CD4-positive, alpha-beta memory T cell (primary cell): ENCODE results near the gene RAB11FIP3. TPM values are rescaled to one million over a fixed set of nuclear protein-coding genes. Genes with fewer than 3 reads are reported as not detected.

ENCODE experiments used
- CTCF ChIA-PET: fragments of 350-600 bp; sonication (Branson Sonifier 250); formaldehyde crosslinking; loops from one replicate; lab custom pipeline; 2021; ENCODE audit warnings: inconsistent platforms; ENCODE audit not compliant: partially characterized antibody; lab: Charles Lee
- POLR2A ChIA-PET: fragments of 350-600 bp; sonication (Branson Sonifier 250); formaldehyde crosslinking; loops from one replicate; lab custom pipeline; 2021; ENCODE audit not compliant: partially characterized antibody; lab: Charles Lee
- DNase-seq, 5 donors: peaks; one replicate each; pipeline versions ENCODE4 v3.0.0 to v3.0.0-alpha.2; 2020 to 2022; ENCODE audit warnings: mixed read lengths in 1 of 5
- H3K27ac ChIP-seq: one replicate; pipeline ENCODE4 v1.7.0; 2013; ENCODE audit warnings: low read depth, low read length
- H3K27me3 ChIP-seq: 2 replicates; pipeline ENCODE4 v1.7.0; 2013; ENCODE audit warnings: mild to moderate bottlenecking, low read length, moderate library complexity; ENCODE audit not compliant: insufficient read depth
- H3K36me3 ChIP-seq: 2 replicates; pipeline ENCODE4 v1.7.0; 2013; ENCODE audit warnings: mild to moderate bottlenecking, low read length, moderate library complexity; ENCODE audit not compliant: insufficient read depth
- H3K4me1 ChIP-seq: 2 replicates; pipeline ENCODE4 v1.7.0; 2013; ENCODE audit warnings: mild to moderate bottlenecking, low read length, moderate library complexity; ENCODE audit not compliant: insufficient read depth
- H3K4me3 ChIP-seq, 2 donors: one replicate each; pipeline ENCODE4 v1.7.0; 2013; ENCODE audit warnings: low read length in 2 of 2, mild to moderate bottlenecking in 1 of 2
- H3K9me3 ChIP-seq, 2 donors: one replicate each; pipeline ENCODE4 v1.7.0; 2013; ENCODE audit warnings: low read length in 2 of 2, control low read depth in 1 of 2; ENCODE audit not compliant: control insufficient read depth in 1 of 2
- H3K27ac Mint-ChIP-seq, 7 donors: one replicate each; pipeline ENCODE4 v1.8.0; 2020 to 2021; ENCODE audit warnings: mixed read lengths in 7 of 7, mild to moderate bottlenecking in 6 of 7, inconsistent platforms in 3 of 7, moderate library complexity in 3 of 7
- H3K27me3 Mint-ChIP-seq, 2 donors: one replicate each; pipeline ENCODE4 v1.8.0; 2020 to 2021; ENCODE audit warnings: mixed read lengths in 2 of 2
- H3K36me3 Mint-ChIP-seq, 2 donors: one replicate each; pipeline ENCODE4 v1.8.0; 2020 to 2021; ENCODE audit warnings: mixed read lengths in 2 of 2, inconsistent platforms in 1 of 2, mild to moderate bottlenecking in 1 of 2
- H3K4me1 Mint-ChIP-seq, 4 donors: one replicate each; pipeline ENCODE4 v1.8.0; 2020 to 2021; ENCODE audit warnings: mixed read lengths in 4 of 4, mild to moderate bottlenecking in 1 of 4
- H3K4me3 Mint-ChIP-seq, 8 donors: one replicate each; pipeline ENCODE4 v1.8.0; 2020 to 2021; ENCODE audit warnings: mixed read lengths in 8 of 8, mild to moderate bottlenecking in 7 of 8, moderate library complexity in 6 of 8, inconsistent platforms in 3 of 8
- H3K9me3 Mint-ChIP-seq, 8 donors: one replicate each; pipeline ENCODE4 v1.8.0; 2020 to 2021; ENCODE audit warnings: mixed read lengths in 8 of 8, mild to moderate bottlenecking in 5 of 8, inconsistent platforms in 3 of 8, moderate library complexity in 1 of 8
- intact Hi-C: fragments of 100-400 bp; cut with micrococcal nuclease; formaldehyde crosslinking; loops from one replicate; pipeline ENCODE4 v1.15.1; 2023
- polyA plus RNA-seq, 2 donors: library from polyadenylated mRNA; unstranded; fragments of 300-500 nt; fragmentation: Illumina TruSeq; gene quantifications; one replicate each; pipeline ENCODE4 v1.2.3, GENCODE V29; 2021
- total RNA-seq, 2 experiments: library from RNA; stranded (reverse); gene quantifications; one replicate each; pipeline ENCODE4 v1.2.3, GENCODE V29; 2021

The RAB11FIP3 gene
- total and polyA plus RNA-seq, 4 experiments from 2014 or later = 0.15 to 42.6 (median 23.2) TPM

GRCh38 chr16:559411-560203, 134.2 kb downstream of the RAB11FIP3 start:
- intact Hi-C loops = no loop called here
- ChIA-PET CTCF (no interaction called here), POLR2A (no interaction called here)
- no peak overlapping the region for H3K27ac ChIP-seq
- Mint-ChIP-seq H3K9me3 (no peaks in the 10 kb centered on the region), H3K27ac (no peak overlapping the region), H3K27me3 (peaks cover 0 to 7% of the 10 kb centered on the region in 2 donors), H3K4me3 (no peak overlapping the region), H3K36me3 (no peaks in the 10 kb centered on the region), H3K4me1 (peaks cover 0 to 2% (median 0%) of the 10 kb centered on the region in 4 donors)
- no peak overlapping the region for H3K4me3 ChIP-seq
- H3K27me3 ChIP-seq = peaks cover 3% of the 10 kb centered on the region
- no peaks in the 10 kb centered on the region for H3K9me3 ChIP-seq
- no peaks in the 10 kb centered on the region for H3K36me3 ChIP-seq
- H3K4me1 ChIP-seq = no peaks in the 10 kb centered on the region
- no peak for DNase-seq

GRCh38 chr16:560204-560700, 134.8 kb downstream of the RAB11FIP3 start, which contains the start of gene PRR35:
Gene PRR35, plus strand, starts transcription at chr16:560394. Its CDS starts 2,901 bp downstream, at chr16:563295.
- ChIA-PET POLR2A (no interaction called here), CTCF (no interaction called here)
- H3K4me3 ChIP-seq = no peak within 1 kb of the TSS
- H3K9me3 Mint-ChIP-seq = no peaks in the 10 kb centered on the region
- H3K36me3 ChIP-seq = no peaks in the 10 kb centered on the region
- intact Hi-C loops = no loop called here
- no peaks in the 10 kb centered on the region for H3K36me3 Mint-ChIP-seq
- no peaks in the 10 kb centered on the region for H3K4me1 ChIP-seq
- H3K27ac ChIP-seq = no peak within 1 kb of the TSS
- H3K27ac Mint-ChIP-seq = no peak within 1 kb of the TSS
- peaks cover 0 to 7% of the 10 kb centered on the region in 2 donors for H3K27me3 Mint-ChIP-seq
- peaks cover 3% of the 10 kb centered on the region for H3K27me3 ChIP-seq
- H3K9me3 ChIP-seq = no peaks in the 10 kb centered on the region
- peaks cover 0 to 2% (median 0%) of the 10 kb centered on the region in 4 donors for H3K4me1 Mint-ChIP-seq
- no peak within 1 kb of the TSS for H3K4me3 Mint-ChIP-seq
- no peak for DNase-seq

- CTCF ChIA-PET = no interaction called here
- no peaks in the 10 kb centered on the region for H3K36me3 ChIP-seq
- no peak overlapping the region for H3K4me3 ChIP-seq
- Mint-ChIP-seq H3K4me3 (no peak overlapping the region), H3K36me3 (no peaks in the 10 kb centered on the region), H3K4me1 (peaks cover 0 to 2% (median 0%) of the 10 kb centered on the region in 4 donors), H3K27me3 (peaks cover 0 to 7% of the 10 kb centered on the region in 2 donors), H3K9me3 (no peaks in the 10 kb centered on the region), H3K27ac (no peak overlapping the region)
- no peaks in the 10 kb centered on the region for H3K9me3 ChIP-seq
- intact Hi-C loops = no loop called here
- no peak overlapping the region for H3K27ac ChIP-seq
- H3K27me3 ChIP-seq = peaks cover 3% of the 10 kb centered on the region
- POLR2A ChIA-PET = no interaction called here
- peaks cover under 1% of the 10 kb centered on the region for H3K4me1 ChIP-seq
- DNase-seq = no peak
Observed at GRCh38 chr16:560701-561412, 135.4 kb downstream of the RAB11FIP3 start.

GRCh38 chr16:561413-561794, 136.0 kb downstream of the RAB11FIP3 start:
- Mint-ChIP-seq H3K27me3 (peaks cover 0 to 7% of the 10 kb centered on the region in 2 donors), H3K36me3 (no peaks in the 10 kb centered on the region), H3K4me3 (no peak overlapping the region), H3K9me3 (no peaks in the 10 kb centered on the region), H3K27ac (no peak overlapping the region), H3K4me1 (peaks cover under 1 to 2% (median 1%) of the 10 kb centered on the region in 4 donors)
- intact Hi-C loops = no loop called here
- ChIA-PET CTCF (no interaction called here), POLR2A (interaction anchor here (0.6 kb wide), 1 partner anchor 26 kb away, joined by 3 read pairs; no protein-coding TSS in a partner anchor)
- Histone ChIP-seq H3K9me3 (no peaks in the 10 kb centered on the region), H3K4me3 (no peak overlapping the region), H3K36me3 (no peaks in the 10 kb centered on the region), H3K4me1 (peaks cover 6% of the 10 kb centered on the region), H3K27ac (no peak overlapping the region), H3K27me3 (peaks cover 3% of the 10 kb centered on the region)
- no peak for DNase-seq

- ChIA-PET CTCF (no interaction called here), POLR2A (interaction anchor here (0.6 kb wide), 1 partner anchor 26 kb away, joined by 3 read pairs; no protein-coding TSS in a partner anchor)
- H3K9me3 ChIP-seq = no peaks in the 10 kb centered on the region
- H3K4me1 ChIP-seq = peaks cover 15% of the 10 kb centered on the region
- Mint-ChIP-seq H3K27me3 (peaks cover 0 to 7% of the 10 kb centered on the region in 2 donors), H3K36me3 (peaks cover 0 to 2% of the 10 kb centered on the region in 2 donors), H3K9me3 (no peaks in the 10 kb centered on the region), H3K27ac (peak overlapping the region in 1 of 7 donors; percentile 6), H3K4me3 (peak overlapping the region in 2 of 8 donors; percentile 24 to 27), H3K4me1 (peaks cover 5 to 10% (median 9%) of the 10 kb centered on the region in 4 donors)
- no peak overlapping the region for H3K27ac ChIP-seq
- no peaks in the 10 kb centered on the region for H3K36me3 ChIP-seq
- peaks cover 3% of the 10 kb centered on the region for H3K27me3 ChIP-seq
- no peak for DNase-seq
- H3K4me3 ChIP-seq = no peak overlapping the region
- intact Hi-C loops = no loop called here
Observed at GRCh38 chr16:561957-562938, 136.8 kb downstream of the RAB11FIP3 start.

GRCh38 chr16:563072-563644, 137.7 kb downstream of the RAB11FIP3 start:
- ChIA-PET POLR2A (no interaction called here), CTCF (no interaction called here)
- no peak for DNase-seq
- no peaks in the 10 kb centered on the region for H3K36me3 ChIP-seq
- H3K27me3 Mint-ChIP-seq = peaks cover 0 to 7% of the 10 kb centered on the region in 2 donors
- no peak overlapping the region for H3K27ac ChIP-seq
- peaks cover 0 to 2% of the 10 kb centered on the region in 2 donors for H3K36me3 Mint-ChIP-seq
- no peak overlapping the region for H3K4me3 Mint-ChIP-seq
- H3K9me3 Mint-ChIP-seq = no peaks in the 10 kb centered on the region
- H3K4me1 ChIP-seq = peaks cover 24% of the 10 kb centered on the region
- peaks cover 3% of the 10 kb centered on the region for H3K27me3 ChIP-seq
- H3K4me1 Mint-ChIP-seq = peaks cover 5 to 11% (median 10%) of the 10 kb centered on the region in 4 donors
- H3K27ac Mint-ChIP-seq = peak overlapping the region in 1 of 7 donors; percentile 6
- intact Hi-C loops = no loop called here
- H3K4me3 ChIP-seq = no peak overlapping the region
- H3K9me3 ChIP-seq = no peaks in the 10 kb centered on the region
